Measurements from ENCODE around the gene DFFA. TPM values are rescaled to one million over a fixed set of nuclear protein-coding genes. Genes with fewer than 3 reads are reported as not detected.

The DFFA gene
- total RNA-seq, 1 experiment from 2014 or later, result 86.5 TPM

DNA sequence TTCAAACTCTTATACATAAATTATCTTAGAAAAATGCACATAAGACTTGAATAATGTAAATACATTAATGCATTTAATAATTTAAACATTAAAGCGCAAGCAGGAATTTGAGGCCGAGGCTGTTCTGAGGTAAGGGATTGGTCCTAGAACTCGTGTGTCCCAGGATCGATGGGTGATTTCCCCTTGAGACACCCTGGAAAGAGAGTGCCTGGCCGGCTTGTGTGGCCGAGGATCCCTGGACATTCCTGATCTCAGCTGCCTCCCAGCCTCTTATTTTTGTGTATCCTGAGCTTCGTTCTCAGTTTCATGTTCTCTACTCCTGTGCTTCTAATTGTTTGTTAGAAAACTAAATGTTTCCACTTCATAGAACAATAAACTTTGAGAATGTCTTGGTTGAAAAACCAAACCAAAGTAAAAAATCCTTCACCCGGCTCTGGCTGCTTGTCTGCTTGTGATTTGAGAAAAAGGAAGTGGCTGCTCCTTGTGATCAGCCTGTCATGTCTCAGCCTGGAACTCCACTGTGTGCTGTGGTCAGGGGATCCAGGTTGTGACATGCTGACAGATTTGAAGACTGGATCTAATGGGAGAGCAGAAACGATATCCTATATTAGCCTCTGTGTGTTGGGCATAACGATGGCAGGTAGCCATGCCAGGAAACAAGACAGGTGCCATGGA lies 43.1 kb upstream of the DFFA start:
- Mint-ChIP-seq H3K36me3 (peaks cover 3% of the 10 kb centered on the region; the same call in 1 of the 2 replicates), H3K27me3 (ENCODE audit: low read depth) (no peaks in the 10 kb centered on the region), H3K9me3 (no peaks in the 10 kb centered on the region), H3K4me3 (no peak overlapping the region), H3K27ac (no peak overlapping the region), H3K4me1 (peaks cover 74% of the 10 kb centered on the region)
- ATAC-seq (no peak), DNase-seq (ENCODE audit: low spot score) (no peak)
- POLR2A ChIA-PET, result no interaction called here
- CTCF ChIA-PET, result interaction anchor here (0.6 to 3.5 kb wide), 3 partner anchors 15 to 115 kb away, joined by 3 to 12 read pairs (median 3); no protein-coding TSS in a partner anchor
- no peak for TF ChIP-seq ZNF671 (CRISPR knock-in tag; IDR thresholded peaks at IDR 0.05)
- no peak for TF ChIP-seq ZSCAN18 (CRISPR knock-in tag; IDR thresholded peaks at IDR 0.05)
- no peak for TF ChIP-seq FOXJ3 (CRISPR knock-in tag; IDR thresholded peaks at IDR 0.05; ENCODE audit: borderline replicate concordance)
- no peak for TF ChIP-seq OVOL2 (CRISPR knock-in tag; IDR thresholded peaks at IDR 0.05; ENCODE audit: borderline replicate concordance)
- no peak for TF ChIP-seq FOXP4 (CRISPR knock-in tag; IDR thresholded peaks at IDR 0.05)

DNA sequence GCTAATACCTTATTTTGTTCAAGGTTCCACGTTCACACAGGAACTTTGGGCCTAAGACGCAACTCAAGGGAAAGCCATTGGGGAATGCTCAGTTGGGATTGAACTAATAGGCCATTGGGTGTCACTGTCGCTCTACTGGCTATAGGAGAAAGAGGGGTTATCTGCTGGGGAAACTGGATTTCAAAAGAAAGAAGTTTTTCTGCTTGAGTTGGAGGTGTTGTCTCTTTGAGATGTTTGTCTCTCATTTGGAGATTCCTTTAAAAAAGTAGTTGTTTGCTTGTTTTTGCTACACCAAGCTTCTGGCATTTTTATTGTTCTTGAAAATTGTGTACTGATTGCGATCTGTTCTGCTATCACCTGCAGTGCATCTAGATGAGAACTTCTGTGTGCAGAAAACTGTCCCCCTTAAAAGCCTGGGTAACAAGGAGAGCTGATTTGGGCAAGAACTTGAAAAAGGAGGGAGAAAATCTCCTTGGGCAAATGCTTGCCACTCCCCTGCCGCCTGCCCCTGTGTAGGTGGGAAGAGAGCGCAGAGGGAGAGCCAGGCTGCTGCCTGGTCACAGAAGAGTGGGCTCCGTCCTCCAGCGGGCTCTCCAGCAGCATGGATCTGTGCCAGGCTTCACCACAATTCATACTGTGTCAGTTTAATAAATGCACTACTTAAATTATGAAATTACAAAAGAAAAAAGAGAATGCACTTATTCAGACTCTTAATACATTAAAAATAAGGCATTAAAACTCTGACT lies 42.3 kb upstream of the DFFA start:
- DNase-seq (ENCODE audit: low spot score), result no peak
- H3K27ac Mint-ChIP-seq, result peak overlapping the region; percentile 44
- ATAC-seq, result peak; percentile 56
- ChIA-PET POLR2A (interaction anchor here (0.5 kb wide), 1 partner anchor 44 kb away, joined by 5 read pairs; no protein-coding TSS in a partner anchor), CTCF (interaction anchor here (0.6 to 3.5 kb wide), 9 partner anchors 8 to 353 kb away, joined by 3 to 12 read pairs (median 3); no protein-coding TSS in a partner anchor)
- H3K4me3 Mint-ChIP-seq, result no peak overlapping the region
- no peaks in the 10 kb centered on the region for H3K9me3 Mint-ChIP-seq
- TF ChIP-seq FOXP4 (CRISPR knock-in tag; IDR thresholded peaks at IDR 0.05), result no peak
- TF ChIP-seq ZNF671 (CRISPR knock-in tag; IDR thresholded peaks at IDR 0.05), result no peak
- no peak for TF ChIP-seq EMX1 (CRISPR knock-in tag; IDR thresholded peaks at IDR 0.05)
- TF ChIP-seq NFYB (CRISPR knock-in tag; conservative IDR thresholded peaks at IDR 0.05; ENCODE audit: low read depth), result no peak
- no peak for TF ChIP-seq USF1 (CRISPR knock-in tag; IDR thresholded peaks at IDR 0.05)
- TF ChIP-seq JUN (CRISPR knock-in tag; IDR thresholded peaks at IDR 0.05), result no peak
- no peak for TF ChIP-seq ATF6 (CRISPR knock-in tag; IDR thresholded peaks at IDR 0.05)
- no peak for TF ChIP-seq USF2 (CRISPR knock-in tag; IDR thresholded peaks at IDR 0.05)
- TF ChIP-seq, protein P1, sequence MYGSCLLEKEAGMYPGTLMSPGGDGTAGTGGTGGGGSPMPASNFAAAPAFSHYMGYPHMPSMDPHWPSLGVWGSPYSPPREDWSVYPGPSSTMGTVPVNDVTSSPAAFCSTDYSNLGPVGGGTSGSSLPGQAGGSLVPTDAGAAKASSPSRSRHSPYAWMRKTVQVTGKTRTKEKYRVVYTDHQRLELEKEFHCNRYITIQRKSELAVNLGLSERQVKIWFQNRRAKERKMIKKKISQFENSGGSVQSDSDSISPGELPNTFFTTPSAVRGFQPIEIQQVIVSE (CRISPR knock-in tag; IDR thresholded peaks at IDR 0.05; ENCODE audit: borderline replicate concordance), result no peak
- no peak for TF ChIP-seq MXD4 (CRISPR knock-in tag; IDR thresholded peaks at IDR 0.05; ENCODE audit: borderline replicate concordance)
- H3K36me3 Mint-ChIP-seq, result peaks cover 2% of the 10 kb centered on the region; the same call in 1 of the 2 replicates
- H3K4me1 Mint-ChIP-seq, result peaks cover 80% of the 10 kb centered on the region
- no peaks in the 10 kb centered on the region for H3K27me3 Mint-ChIP-seq (ENCODE audit: low read depth)

Data from WTC11 (cell line).